Caco-2 (cell line): ENCODE data around the gene OLFML3. TPM values are rescaled to one million over a fixed set of nuclear protein-coding genes. Genes with fewer than 3 reads are reported as not detected.
"Not testable (repeated sequence)": the region's sequence is repeated elsewhere in the genome, so short reads cannot be mapped to it uniquely, and the experiment has no call there.

ENCODE experiments used
- BruUV-seq: library from RNA; stranded (reverse); fragments of 400-500 nt; replicated peaks from 2 replicates; lab custom pipeline; 2021; lab: Mats Ljungman, UMichigan
- CTCF ChIA-PET: fragments of 300-600 bp; sonication (Branson Sonifier 250); formaldehyde crosslinking; loops from one replicate; lab custom pipeline; 2022; ENCODE audit warnings: antibody characterized with exemption; lab: Charles Lee
- POLR2A ChIA-PET: fragments of 300-600 bp; sonication (Branson Sonifier 250); formaldehyde crosslinking; loops from one replicate; lab custom pipeline; 2022; ENCODE audit warnings: antibody characterized with exemption; lab: Charles Lee
- DNase-seq, 2 experiments: peaks; one replicate each; pipeline versions ENCODE4 v3.0.0 to v3.0.0-alpha.2; 2020 to 2022
- H3K27me3 ChIP-seq: replicated peaks from 2 replicates; pipeline ENCODE4 v1.6.0; 2011; ENCODE audit warnings: low read length; ENCODE audit not compliant: control insufficient read depth, insufficient read depth
- H3K36me3 ChIP-seq: 2 replicates; pipeline ENCODE4 v1.5.1; 2011; ENCODE audit warnings: low read length; ENCODE audit not compliant: control insufficient read depth, insufficient read depth
- H3K4me1 ChIP-seq: fragments of 250-450 bp; sonication (Bioruptor Pico); 2 replicates; pipeline ENCODE4 v1.5.1; 2020; ENCODE audit warnings: mild to moderate bottlenecking
- H3K4me3 ChIP-seq: 2 replicates; pipeline ENCODE4 v1.5.1; 2011; ENCODE audit warnings: low read depth, mild to moderate bottlenecking, control low read depth, low read length
- H3K9me3 ChIP-seq: fragments of 250-450 bp; sonication (Bioruptor Pico); 2 replicates; pipeline ENCODE4 v1.5.1; 2020; ENCODE audit warnings: mild to moderate bottlenecking, moderate library complexity
- H3K27ac Mint-ChIP-seq: one replicate; pipeline ENCODE4 v1.8.0; 2022; ENCODE audit warnings: mixed read lengths; ENCODE audit not compliant: unreplicated experiment
- H3K27me3 Mint-ChIP-seq: one replicate; pipeline ENCODE4 v1.8.0; 2022; ENCODE audit warnings: mixed read lengths; ENCODE audit not compliant: insufficient read depth, unreplicated experiment
- H3K36me3 Mint-ChIP-seq: one replicate; pipeline ENCODE4 v1.8.0; 2022; ENCODE audit warnings: mild to moderate bottlenecking, mixed read lengths; ENCODE audit not compliant: insufficient read depth, unreplicated experiment
- H3K4me1 Mint-ChIP-seq: one replicate; pipeline ENCODE4 v1.8.0; 2022; ENCODE audit warnings: low read depth, mixed read lengths; ENCODE audit not compliant: unreplicated experiment
- H3K4me3 Mint-ChIP-seq: one replicate; pipeline ENCODE4 v1.8.0; 2022; ENCODE audit warnings: mild to moderate bottlenecking, moderate library complexity, mixed read lengths; ENCODE audit not compliant: unreplicated experiment
- H3K9me3 Mint-ChIP-seq: one replicate; pipeline ENCODE4 v1.8.0; 2022; ENCODE audit warnings: mixed read lengths; ENCODE audit not compliant: unreplicated experiment
- CTCF ChIP-seq, 2 experiments: fragments of 200-600 bp in 1 of 2; IDR thresholded peaks; 1 replicate in 1 of 2; 2 replicates in 1 of 2; pipeline versions ENCODE4 v1.5.1 to v1.8.0; 2011 to 2022; ENCODE audit warnings: antibody characterized with exemption in 1 of 2, control low read depth in 1 of 2, inconsistent platforms in 1 of 2, low read depth in 1 of 2, low read length in 1 of 2, mild to moderate bottlenecking in 1 of 2, moderate library complexity in 1 of 2; ENCODE audit not compliant: insufficient read depth in 1 of 2, severe bottlenecking in 1 of 2, unreplicated experiment in 1 of 2
- intact Hi-C: fragments of 100-400 bp; cut with micrococcal nuclease; formaldehyde crosslinking; loops from one replicate; pipeline ENCODE4 v1.10.0; 2022; ENCODE audit not compliant: unreplicated experiment
- total RNA-seq: library from RNA; stranded (reverse); gene quantifications from 2 replicates; pipeline ENCODE4 v1.2.3, GENCODE V29; 2022

Gene OLFML3
- total RNA-seq, 1 experiment from 2014 or later: 36.5 TPM

GRCh38 chr1:114010433-114011184 lies 31.3 kb downstream of the OLFML3 start:
- Mint-ChIP-seq H3K36me3 (peaks cover 2% of the 10 kb centered on the region), H3K4me3 (peak overlapping the region; percentile 21), H3K9me3 (peaks cover 18% of the 10 kb centered on the region), H3K4me1 (peaks cover 13% of the 10 kb centered on the region), H3K27me3 (no peaks in the 10 kb centered on the region), H3K27ac (no peak overlapping the region)
- Histone ChIP-seq H3K27me3 (no peaks in the 10 kb centered on the region), H3K4me1 (peaks cover 14% of the 10 kb centered on the region; the same call in 1 of the 2 replicates), H3K4me3 (no peak overlapping the region), H3K36me3 (no peaks in the 10 kb centered on the region), H3K9me3 (no peaks in the 10 kb centered on the region)
- intact Hi-C loops: no loop called here
- TF ChIP-seq CTCF (IDR thresholded peaks at IDR 0.05; ENCODE audit: insufficient read depth in 1 of 2, low read depth in 1 of 2, low read length in 1 of 2, severe bottlenecking in 1 of 2, unreplicated experiment in 1 of 2): no peak
- ChIA-PET CTCF (no interaction called here), POLR2A (no interaction called here)
- BruUV-seq: no TSS peak
- no peak for DNase-seq

- no peak for TF ChIP-seq CTCF (IDR thresholded peaks at IDR 0.05; ENCODE audit: insufficient read depth in 1 of 2, low read depth in 1 of 2, low read length in 1 of 2, severe bottlenecking in 1 of 2, unreplicated experiment in 1 of 2)
- peaks cover 14% of the 10 kb centered on the region for H3K9me3 Mint-ChIP-seq
- no peak for DNase-seq
- no peak overlapping the region for H3K27ac Mint-ChIP-seq
- H3K27me3 ChIP-seq: no peaks in the 10 kb centered on the region
- H3K4me3 Mint-ChIP-seq: no peak overlapping the region
- no peak overlapping the region for H3K4me3 ChIP-seq
- no TSS peak for BruUV-seq
- H3K36me3 Mint-ChIP-seq: no peaks in the 10 kb centered on the region
- ChIA-PET POLR2A (no interaction called here), CTCF (no interaction called here)
- no peaks in the 10 kb centered on the region for H3K27me3 Mint-ChIP-seq
- intact Hi-C loops: no loop called here
- no peaks in the 10 kb centered on the region for H3K9me3 ChIP-seq
- H3K4me1 ChIP-seq: peaks cover 14% of the 10 kb centered on the region; the same call in 1 of the 2 replicates
- H3K36me3 ChIP-seq: no peaks in the 10 kb centered on the region
- H3K4me1 Mint-ChIP-seq: peaks cover 13% of the 10 kb centered on the region
These were observed 32.5 kb downstream of the OLFML3 start for GRCh38 chr1:114011796-114012195.

GRCh38 chr1:114015075-114015474 lies 35.8 kb downstream of the OLFML3 start:
- Mint-ChIP-seq H3K27ac (no peak overlapping the region), H3K4me1 (peaks cover 6% of the 10 kb centered on the region), H3K36me3 (no peaks in the 10 kb centered on the region), H3K27me3 (no peaks in the 10 kb centered on the region), H3K9me3 (peaks cover 14% of the 10 kb centered on the region), H3K4me3 (no peak overlapping the region)
- no peaks in the 10 kb centered on the region; the same call in 1 of the 2 replicates for H3K9me3 ChIP-seq
- ChIA-PET POLR2A (no interaction called here), CTCF (no interaction called here)
- no TSS peak for BruUV-seq
- no peaks in the 10 kb centered on the region; the same call in 1 of the 2 replicates for H3K4me1 ChIP-seq
- no peaks in the 10 kb centered on the region for H3K27me3 ChIP-seq
- no peak overlapping the region for H3K4me3 ChIP-seq
- intact Hi-C loops: no loop called here
- no peak for DNase-seq
- TF ChIP-seq CTCF (IDR thresholded peaks at IDR 0.05; ENCODE audit: insufficient read depth in 1 of 2, low read depth in 1 of 2, low read length in 1 of 2, severe bottlenecking in 1 of 2, unreplicated experiment in 1 of 2): no peak
- no peaks in the 10 kb centered on the region for H3K36me3 ChIP-seq

- H3K4me3 Mint-ChIP-seq, CTCF ChIA-PET, H3K36me3 ChIP-seq, H3K27ac Mint-ChIP-seq, H3K27me3 ChIP-seq, DNase-seq, POLR2A ChIA-PET, BruUV-seq, H3K4me3 ChIP-seq, H3K27me3 Mint-ChIP-seq, H3K36me3 Mint-ChIP-seq, H3K9me3 ChIP-seq, H3K9me3 Mint-ChIP-seq, H3K4me1 Mint-ChIP-seq, intact Hi-C loops: not testable (repeated sequence)
- peaks cover 14% of the 10 kb centered on the region for H3K4me1 ChIP-seq
These were observed 40.5 kb downstream of the OLFML3 start for GRCh38 chr1:114019724-114020123.
